Measurements from ENCODE around the gene SLC38A2.

SLC38A2 gene

GRCh38 chr12:46359667-46360280 lies 12.8 kb downstream of the SLC38A2 start:
- Histone ChIP-seq H3K27me3 (replicated peaks; ENCODE audit: control insufficient read depth, insufficient read depth, low read length) (no peaks in the 10 kb centered on the region), H3K36me3 (ENCODE audit: control insufficient read depth, insufficient read depth, low read length) (peaks cover 5% of the 10 kb centered on the region), H3K4me3 (replicated peaks; ENCODE audit: low read depth, low read length) (no peak overlapping the region)
- no peak for TF ChIP-seq CTCF (IDR thresholded peaks at IDR 0.05; ENCODE audit: insufficient read depth, low read length, poor library complexity, severe bottlenecking)
- DNase-seq (ENCODE audit: extremely low read depth, insufficient read length): no peak

- Histone ChIP-seq H3K27me3 (replicated peaks; ENCODE audit: control insufficient read depth, insufficient read depth, low read length) (no peaks in the 10 kb centered on the region), H3K36me3 (ENCODE audit: control insufficient read depth, insufficient read depth, low read length) (peaks cover 5% of the 10 kb centered on the region), H3K4me3 (replicated peaks; ENCODE audit: low read depth, low read length) (no peak overlapping the region)
- no peak for DNase-seq (ENCODE audit: extremely low read depth, insufficient read length)
- no peak for TF ChIP-seq CTCF (IDR thresholded peaks at IDR 0.05; ENCODE audit: insufficient read depth, low read length, poor library complexity, severe bottlenecking)
These were observed 13.5 kb downstream of the SLC38A2 start for GRCh38 chr12:46358791-46359666.

GRCh38 chr12:46358325-46358700 lies 14.3 kb downstream of the SLC38A2 start:
- H3K27me3 ChIP-seq (replicated peaks; ENCODE audit: control insufficient read depth, insufficient read depth, low read length): no peaks in the 10 kb centered on the region
- peaks cover 5% of the 10 kb centered on the region for H3K36me3 ChIP-seq (ENCODE audit: control insufficient read depth, insufficient read depth, low read length)
- TF ChIP-seq CTCF (IDR thresholded peaks at IDR 0.05; ENCODE audit: insufficient read depth, low read length, poor library complexity, severe bottlenecking): no peak
- DNase-seq (ENCODE audit: extremely low read depth, insufficient read length): no peak
- no peak overlapping the region for H3K4me3 ChIP-seq (replicated peaks; ENCODE audit: low read depth, low read length)

GRCh38 chr12:46357438-46358324 lies 14.9 kb downstream of the SLC38A2 start:
- H3K4me3 ChIP-seq (replicated peaks; ENCODE audit: low read depth, low read length): no peak overlapping the region
- H3K27me3 ChIP-seq (replicated peaks; ENCODE audit: control insufficient read depth, insufficient read depth, low read length): no peaks in the 10 kb centered on the region
- no peak for DNase-seq (ENCODE audit: extremely low read depth, insufficient read length)
- peaks cover 5% of the 10 kb centered on the region for H3K36me3 ChIP-seq (ENCODE audit: control insufficient read depth, insufficient read depth, low read length)
- no peak for TF ChIP-seq CTCF (IDR thresholded peaks at IDR 0.05; ENCODE audit: insufficient read depth, low read length, poor library complexity, severe bottlenecking)

- TF ChIP-seq CTCF (IDR thresholded peaks at IDR 0.05; ENCODE audit: insufficient read depth, low read length, poor library complexity, severe bottlenecking): no peak
- no peak for DNase-seq (ENCODE audit: extremely low read depth, insufficient read length)
- no peaks in the 10 kb centered on the region for H3K27me3 ChIP-seq (replicated peaks; ENCODE audit: control insufficient read depth, insufficient read depth, low read length)
- H3K4me3 ChIP-seq (replicated peaks; ENCODE audit: low read depth, low read length): no peak overlapping the region
- peaks cover 5% of the 10 kb centered on the region for H3K36me3 ChIP-seq (ENCODE audit: control insufficient read depth, insufficient read depth, low read length)
These were observed 15.7 kb downstream of the SLC38A2 start for GRCh38 chr12:46356655-46357437.
